Fibroblast of pulmonary artery (primary cell): ENCODE data around the gene ARHGAP42.

ENCODE experiments used
- DNase-seq: peaks from one replicate; pipeline ENCODE4 v3.0.0-alpha.2; 2010; ENCODE audit warnings: low read depth
- H3K4me3 ChIP-seq: replicated peaks from 2 replicates; pipeline ENCODE4 v1.5.1; 2011; ENCODE audit warnings: low read depth, mild to moderate bottlenecking, control low read depth, low read length, moderate library complexity
- CTCF ChIP-seq: IDR thresholded peaks from 2 replicates; pipeline ENCODE4 v1.5.1; 2011; ENCODE audit warnings: mild to moderate bottlenecking, control low read depth, low read length, inconsistent platforms; ENCODE audit errors: missing control alignments

ARHGAP42 gene

GRCh38 chr11:100972046-100972445 lies 285.0 kb downstream of the ARHGAP42 start:
- H3K4me3 ChIP-seq = no peak overlapping the region
- no peak for DNase-seq
- no peak for TF ChIP-seq CTCF

GRCh38 chr11:100978442-100978841 lies 291.4 kb downstream of the ARHGAP42 start:
- no peak for DNase-seq
- TF ChIP-seq CTCF = no peak
- H3K4me3 ChIP-seq = no peak overlapping the region

GRCh38 chr11:100978939-100979338 lies 291.9 kb downstream of the ARHGAP42 start:
- TF ChIP-seq CTCF = no peak
- no peak overlapping the region for H3K4me3 ChIP-seq
- DNase-seq = no peak

- DNase-seq = peak; percentile 39
- TF ChIP-seq CTCF = peak; percentile 43
Measured at GRCh38 chr11:100980156-100980555, 293.1 kb downstream of the ARHGAP42 start.

GRCh38 chr11:100981196-100981824 lies 294.2 kb downstream of the ARHGAP42 start:
- TF ChIP-seq CTCF = no peak
- DNase-seq = no peak
- no peak overlapping the region for H3K4me3 ChIP-seq

More at GRCh38 chr11:100980156-100980555, 293.1 kb downstream of the ARHGAP42 start:
- no peak overlapping the region for H3K4me3 ChIP-seq

- no peak for TF ChIP-seq CTCF
- H3K4me3 ChIP-seq = no peak overlapping the region
- no peak for DNase-seq
Measured at GRCh38 chr11:100984668-100985067, 297.6 kb downstream of the ARHGAP42 start.

- H3K4me3 ChIP-seq = no peak overlapping the region
- TF ChIP-seq CTCF = no peak
- DNase-seq = no peak
Measured at GRCh38 chr11:100990931-100991330, 303.8 kb downstream of the ARHGAP42 start.
